Thyroid gland (tissue), 4 donors: ENCODE data around the gene PLS3. TPM values are rescaled to one million over a fixed set of nuclear protein-coding genes. Genes with fewer than 3 reads are reported as not detected.

Experiments
- DNase-seq, 2 donors: peaks; one replicate each; pipeline ENCODE4 v3.0.0-alpha.2; 2019
- H3K27ac ChIP-seq, 3 donors: fragments of 200-600 bp; sonication (generic); 1 replicate in 2 of 3; 2 replicates in 1 of 3; pipeline ENCODE4 v1.5.1; 2016 to 2019; ENCODE audit warnings: mild to moderate bottlenecking in 1 of 3, moderate library complexity in 1 of 3
- H3K27me3 ChIP-seq: fragments of 200-600 bp; sonication (generic); one replicate; pipeline ENCODE4 v1.5.1; 2019
- H3K36me3 ChIP-seq, 2 donors: fragments of 200-600 bp; sonication (generic); one replicate each; pipeline ENCODE4 v1.5.1; 2016 to 2019
- H3K4me1 ChIP-seq, 2 donors: fragments of 200-600 bp; sonication (generic); one replicate each; pipeline ENCODE4 v1.5.1; 2017 to 2019
- H3K4me3 ChIP-seq, 3 donors: fragments of 200-600 bp; sonication (generic); replicated peaks in 1 of 3; 1 replicate in 2 of 3; 2 replicates in 1 of 3; pipeline ENCODE4 v1.5.1; 2016; ENCODE audit warnings: mild to moderate bottlenecking in 1 of 3
- H3K9me3 ChIP-seq: fragments of 200-600 bp; sonication (generic); one replicate; pipeline ENCODE4 v1.5.1; 2017
- CTCF ChIP-seq, 6 experiments: fragments of 200-600 bp in 3 of 6; fragments of 450-650 bp in 3 of 6; sonication (generic) in 3 of 6; IDR thresholded peaks; one replicate each; pipeline ENCODE4 v1.5.1; 2016 to 2019; ENCODE audit warnings: antibody characterized with exemption in 6 of 6, mild to moderate bottlenecking in 2 of 6, inconsistent platforms in 1 of 6, moderate library complexity in 1 of 6
- POLR2A ChIP-seq, 2 donors: fragments of 450-650 bp; IDR thresholded peaks; one replicate each; pipeline ENCODE4 v1.6.1; 2017; ENCODE audit warnings: antibody characterized with exemption in 2 of 2, mild to moderate bottlenecking in 2 of 2, moderate library complexity in 1 of 2
- WGBS, 2 donors: methylation state at CpG; one replicate each; pipeline ENCODE4 v1.1.5; 2017; 5-methylcytosine and 5-hydroxymethylcytosine counted together
- intact Hi-C: fragments of 100-400 bp; cut with DNase I; formaldehyde crosslinking; loops from one replicate; pipeline ENCODE4 v1.15.1; 2023
- total RNA-seq, 4 donors: library from RNA; depleted of rRNA; stranded (reverse); fragments of >200 nt; gene quantifications; one replicate each; pipeline ENCODE4 v1.2.3, GENCODE V29; 2016

The PLS3 gene
- total RNA-seq, 4 donors from 2014 or later = 238 to 366 (median 300) TPM

- no peak overlapping the region for H3K4me3 ChIP-seq
- no peaks in the 10 kb centered on the region for H3K9me3 ChIP-seq
- no peak for DNase-seq
- H3K36me3 ChIP-seq = no peaks in the 10 kb centered on the region
- no peaks in the 10 kb centered on the region for H3K4me1 ChIP-seq
- intact Hi-C loops = no loop called here
- H3K27me3 ChIP-seq = no peaks in the 10 kb centered on the region
- WGBS, 2 donors = 78 to 91% methylated on average over 4 of the region's 4 CpGs
- no peak overlapping the region for H3K27ac ChIP-seq
- no peak for TF ChIP-seq CTCF (IDR thresholded peaks at IDR 0.05)
- no peak for TF ChIP-seq POLR2A (IDR thresholded peaks at IDR 0.05)
Measured at GRCh38 chrX:115531818-115532403, 29.1 kb upstream of the PLS3 start.

GRCh38 chrX:115533485-115533884 is 27.5 kb upstream of the PLS3 start:
- no peak overlapping the region for H3K4me3 ChIP-seq
- TF ChIP-seq POLR2A (IDR thresholded peaks at IDR 0.05) (no peak), CTCF (IDR thresholded peaks at IDR 0.05) (no peak)
- H3K27me3 ChIP-seq = no peaks in the 10 kb centered on the region
- WGBS, 2 donors = 25 to 33% methylated on average over 1 of the region's 1 CpG
- peak overlapping the region in 1 of 3 donors; percentile 9 for H3K27ac ChIP-seq
- H3K36me3 ChIP-seq = no peaks in the 10 kb centered on the region
- DNase-seq = no peak
- intact Hi-C loops = no loop called here
- H3K4me1 ChIP-seq = no peaks in the 10 kb centered on the region
- H3K9me3 ChIP-seq = no peaks in the 10 kb centered on the region

GRCh38 chrX:115534383-115534782 is 26.6 kb upstream of the PLS3 start:
- Histone ChIP-seq H3K36me3 (no peaks in the 10 kb centered on the region), H3K27me3 (no peaks in the 10 kb centered on the region), H3K4me1 (no peaks in the 10 kb centered on the region), H3K9me3 (no peaks in the 10 kb centered on the region), H3K4me3 (no peak overlapping the region), H3K27ac (no peak overlapping the region)
- TF ChIP-seq POLR2A (IDR thresholded peaks at IDR 0.05) (no peak), CTCF (IDR thresholded peaks at IDR 0.05) (no peak)
- no peak for DNase-seq
- 100% methylated on average over 1 of the region's 1 CpG for WGBS, 2 donors
- intact Hi-C loops = no loop called here

DNA sequence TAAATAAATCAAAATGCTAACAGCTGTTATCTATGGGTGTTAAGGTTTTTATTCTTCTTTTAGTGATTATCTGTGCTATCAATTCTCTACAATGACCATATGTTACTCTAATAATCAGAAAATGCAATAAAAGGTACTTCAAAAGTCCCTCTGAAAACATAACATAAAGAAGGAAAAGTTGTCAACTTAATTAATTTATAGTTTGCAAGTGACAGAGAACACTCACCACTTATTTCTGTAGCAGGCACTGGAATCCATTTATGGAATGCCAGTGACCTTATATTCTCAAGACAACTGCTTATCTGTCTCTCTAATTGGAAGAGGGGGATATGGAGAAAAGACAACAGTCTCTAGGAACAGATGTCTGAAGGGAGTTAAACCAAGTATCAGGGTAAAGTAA is 25.6 kb upstream of the PLS3 start:
- Histone ChIP-seq H3K4me1 (peaks cover 0 to under 1% of the 10 kb centered on the region in 2 donors), H3K36me3 (no peaks in the 10 kb centered on the region), H3K27me3 (no peaks in the 10 kb centered on the region), H3K9me3 (no peaks in the 10 kb centered on the region), H3K27ac (no peak overlapping the region), H3K4me3 (no peak overlapping the region)
- no peak for DNase-seq
- intact Hi-C loops = no loop called here
- no peak for TF ChIP-seq CTCF (IDR thresholded peaks at IDR 0.05)
- TF ChIP-seq POLR2A (IDR thresholded peaks at IDR 0.05) = no peak

DNA sequence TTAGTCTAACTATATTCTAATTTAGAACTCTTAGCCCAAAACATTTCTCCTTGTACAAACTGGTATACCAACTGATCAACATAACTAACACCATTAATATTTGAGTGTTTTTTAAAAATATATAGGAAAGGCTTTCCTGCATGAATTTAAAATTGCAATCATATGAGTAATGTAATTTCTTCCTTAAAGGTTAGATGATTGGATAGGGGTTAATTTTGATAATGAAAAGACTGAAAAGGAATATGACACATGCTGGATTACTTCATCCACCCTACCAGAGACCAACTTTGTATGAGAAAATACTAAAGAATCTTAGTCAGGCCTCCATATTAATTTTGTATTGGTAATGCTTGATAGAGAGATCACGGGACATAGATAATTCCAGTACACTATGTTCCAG is 25.1 kb upstream of the PLS3 start:
- no peak overlapping the region for H3K4me3 ChIP-seq
- no peaks in the 10 kb centered on the region for H3K9me3 ChIP-seq
- DNase-seq = no peak
- peaks cover 0 to 4% of the 10 kb centered on the region in 2 donors for H3K4me1 ChIP-seq
- H3K36me3 ChIP-seq = no peaks in the 10 kb centered on the region
- intact Hi-C loops = no loop called here
- WGBS, 2 donors = 94% methylated on average over 1 of the region's 1 CpG
- H3K27me3 ChIP-seq = no peaks in the 10 kb centered on the region
- no peak overlapping the region for H3K27ac ChIP-seq
- no peak for TF ChIP-seq POLR2A (IDR thresholded peaks at IDR 0.05)
- no peak for TF ChIP-seq CTCF (IDR thresholded peaks at IDR 0.05)
